ENCODE measurements around the gene AKAP8L. TPM values are rescaled to one million over a fixed set of nuclear protein-coding genes. Genes with fewer than 3 reads are reported as not detected.

The AKAP8L gene
- total and polyA plus RNA-seq, 9 of the 15 experiments (the other 6 are each of a cell fraction or from before 2014, with no cell fraction given), result 2.4 to 116 (median 70.7) TPM

DNA sequence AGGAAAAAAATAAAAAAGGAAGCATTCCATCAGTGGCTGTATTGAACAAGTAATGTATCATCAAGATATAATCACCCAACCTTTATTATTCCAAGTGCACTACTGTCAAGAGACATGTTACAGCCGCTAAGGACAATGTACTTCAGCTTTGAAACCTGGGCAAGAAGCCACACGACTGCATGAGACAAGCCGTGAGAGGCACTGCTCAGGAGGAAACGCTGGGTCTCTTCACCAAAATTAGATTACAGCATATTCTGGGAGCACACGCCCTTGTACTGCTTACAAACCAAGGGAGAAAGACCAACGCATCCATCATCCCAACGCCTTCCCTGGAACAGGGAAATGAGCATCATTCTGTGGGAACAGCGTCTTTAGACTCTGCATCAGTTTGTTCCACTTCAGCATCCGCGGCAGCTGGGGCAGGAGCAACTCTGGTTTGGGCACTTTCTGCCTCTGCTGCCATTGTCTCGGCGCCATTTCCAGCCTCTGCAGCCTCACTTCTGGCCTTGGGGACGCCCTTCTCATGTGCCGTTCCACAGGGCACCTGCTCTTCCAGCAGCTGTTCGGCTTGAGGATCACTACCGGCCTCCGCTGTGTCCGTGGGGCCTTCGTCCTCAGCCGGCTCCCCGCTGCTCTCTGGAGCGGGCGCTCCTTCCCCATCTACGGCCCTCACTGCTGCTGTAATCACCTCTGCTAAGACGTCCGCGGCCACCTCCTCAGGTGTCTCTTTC is 64.1 kb downstream of the AKAP8L start:
- H3K36me3 ChIP-seq (ENCODE audit: control insufficient read depth, insufficient read depth, low read length), result peaks cover 51% of the 10 kb centered on the region; the same call in 2 of the 3 replicates
- H4K20me1 ChIP-seq (replicated peaks; ENCODE audit: control insufficient read depth, insufficient read depth, low read length), result no peaks in the 10 kb centered on the region; the same call in 1 of the 2 replicates
- intact Hi-C loops (cut with micrococcal nuclease), result no loop called here
- no peaks in the 10 kb centered on the region; a peak in 2 of 5 replicates for H3K4me1 ChIP-seq (replicated peaks in 1 of 2; ENCODE audit: control insufficient read depth in 2 of 2, insufficient read depth in 2 of 2, low read length in 2 of 2)
- no TSS peak for BruUV-seq (replicated peaks)
- H3K9me1 ChIP-seq (ENCODE audit: control insufficient read depth, insufficient read depth, low read length), result no peaks in the 10 kb centered on the region
- no peak for ATAC-seq
- no peak overlapping the region for H3K4me2 ChIP-seq (ENCODE audit: insufficient read depth, low read length)
- DNase-seq (ENCODE audit: extremely low read depth in 1 of 4, low spot score in 3 of 4), result no peak
- no peak for FAIRE-seq
- POLR2A ChIA-PET, result interaction anchor here (0.6 kb wide), 1 partner anchor 44 kb away, joined by 3 read pairs; no protein-coding TSS in a partner anchor
- no peaks in the 10 kb centered on the region for H3K79me2 ChIP-seq (ENCODE audit: control insufficient read depth, insufficient read depth, low read length)
- H3K27me3 ChIP-seq (ENCODE audit: control insufficient read depth in 2 of 2, insufficient read depth in 2 of 2, low read length in 2 of 2), result no peaks in the 10 kb centered on the region
- no peak overlapping the region for H3K27ac ChIP-seq (ENCODE audit: extremely low read depth, low read depth, low read length)
- in situ Hi-C loops (cut with MboI), result no loop called here
- H2AFZ ChIP-seq (ENCODE audit: low read depth, low read length), result no peak overlapping the region
- CTCF ChIA-PET (ENCODE audit: low intra/inter-chr PET ratio), result no interaction called here
- H3K9me3 ChIP-seq (replicated peaks; ENCODE audit: control insufficient read depth, insufficient read depth, low read depth, low read length), result no peaks in the 10 kb centered on the region
- TF ChIP-seq CHD2 (IDR thresholded peaks at IDR 0.05; ENCODE audit: low read depth, low read length) (no peak), POLR2G (IDR thresholded peaks at IDR 0.05; ENCODE audit: low read depth, low read length) (peak; percentile 62), POLR2A (conservative IDR thresholded peaks at IDR 0.05) (0 out of 2 replicates have a peak, but pooled peaks have one; percentile 14), ETS1 (conservative IDR thresholded peaks at IDR 0.05; ENCODE audit: control insufficient read depth, low read depth, low read length) (no peak), ATF1 (CRISPR knock-in tag; IDR thresholded peaks at IDR 0.05) (no peak), ATF1 (tag; IDR thresholded peaks at IDR 0.05) (no peak), RBM22 (IDR thresholded peaks at IDR 0.05; ENCODE audit: low read depth, low read length, poor library complexity, severe bottlenecking) (peak; percentile 56)
- 89% methylated on average over 20 of the region's 27 CpGs for WGBS (ENCODE audit: insufficient coverage, low coverage, missing lambda C conversion rate)
- peak overlapping the region in 1 of 2 experiments; percentile 17; a peak in 1 of 4 replicates for H3K9ac ChIP-seq (ENCODE audit: insufficient read depth in 1 of 2, low read depth in 2 of 2, low read length in 2 of 2)
- no peak overlapping the region for H3K4me3 ChIP-seq
